Fibroblast of the aortic adventitia (primary cell): ENCODE measurements around the gene METTL17. TPM values are rescaled to one million over a fixed set of nuclear protein-coding genes. Genes with fewer than 3 reads are reported as not detected.
A peak's percentile ranks its signal among the peaks of the same experiment; 100 is the strongest.
"Not testable (repeated sequence)": the region's sequence is repeated elsewhere in the genome, so short reads cannot be mapped to it uniquely, and the experiment has no call there.

ENCODE experiments used
- DNase-seq: peaks from one replicate; pipeline ENCODE4 v3.0.0-alpha.2; 2010; ENCODE audit warnings: low read depth
- H3K4me3 ChIP-seq: 2 replicates; pipeline ENCODE4 v1.5.1; 2011; ENCODE audit warnings: low read depth, mild to moderate bottlenecking, control low read depth, low read length, moderate library complexity
- CTCF ChIP-seq: IDR thresholded peaks from 2 replicates; pipeline ENCODE4 v1.5.1; 2011; ENCODE audit warnings: mild to moderate bottlenecking, low read length, control low read depth, inconsistent platforms; ENCODE audit not compliant: insufficient read depth
- total RNA-seq: library from RNA; depleted of rRNA; stranded (reverse); fragments of >200 nt; gene quantifications from 2 replicates; pipeline ENCODE4 v1.2.3, GENCODE V29; 2012; ENCODE audit warnings: low replicate concordance

Gene METTL17
- total RNA-seq, 1 donor: 44.2 TPM

DNA sequence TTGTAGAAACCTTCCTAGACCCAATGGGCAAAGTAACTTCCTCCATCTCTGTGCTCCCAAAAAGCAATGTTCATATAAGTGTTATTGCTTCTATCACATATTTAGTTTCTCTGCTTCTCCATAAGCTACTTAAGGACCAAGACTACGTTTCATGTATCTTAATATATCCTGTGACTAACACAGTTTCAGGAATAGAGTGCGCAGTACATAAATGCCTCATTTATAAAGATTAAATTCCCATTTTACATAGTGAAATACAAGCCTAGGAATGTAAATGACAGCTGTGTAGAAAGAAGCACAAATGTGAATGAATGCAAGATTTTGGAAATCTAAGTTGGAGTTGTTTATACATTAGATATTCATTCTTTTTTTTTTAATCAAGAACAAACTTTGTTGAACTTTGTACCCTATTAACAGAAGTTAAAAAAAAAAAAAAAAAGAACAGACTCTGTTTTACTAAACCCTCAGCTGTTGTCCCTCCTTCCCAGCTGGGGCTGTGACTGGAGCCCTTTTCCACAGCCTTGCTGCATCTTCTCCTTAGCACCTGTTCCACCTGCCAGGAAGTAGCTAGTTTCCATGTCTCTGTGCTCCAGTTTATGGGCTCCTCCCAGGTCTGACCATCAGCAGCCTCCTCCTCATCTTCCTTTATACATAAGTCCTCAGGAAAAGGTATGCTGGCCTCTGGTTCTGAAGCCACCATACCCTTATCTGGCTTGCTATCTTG, 7.0 kb upstream of the METTL17 start:
- no peak for DNase-seq

DNA sequence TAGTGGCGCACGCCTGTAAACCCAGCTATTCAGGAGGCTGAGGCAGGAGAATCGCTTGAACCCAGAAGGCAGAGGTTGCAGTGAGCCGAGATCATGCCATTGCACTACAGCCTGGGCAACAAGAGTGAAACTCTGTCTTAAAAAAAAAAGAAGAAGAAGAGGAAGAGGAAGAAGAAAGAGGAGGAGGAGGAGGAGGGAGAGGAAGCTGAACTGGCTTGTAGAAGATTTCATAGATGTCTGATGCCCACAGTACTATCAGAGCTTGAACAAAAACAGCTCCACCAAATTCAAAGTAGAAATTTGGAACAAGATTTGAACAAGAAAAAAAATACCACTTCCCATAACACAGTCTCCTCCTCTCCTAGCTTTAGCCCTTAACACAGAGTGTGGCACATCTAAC, 4.1 kb upstream of the METTL17 start:
- not testable (repeated sequence) for DNase-seq, H3K4me3 ChIP-seq

More for the DNA sequence above, 7.0 kb upstream of the METTL17 start:
- no peak overlapping the region for H3K4me3 ChIP-seq
- no peak for TF ChIP-seq CTCF

GRCh38 chr14:20986811-20987210, 3.0 kb upstream of the METTL17 start:
- H3K4me3 ChIP-seq: no peak overlapping the region
- peak; percentile 96 for DNase-seq
- no peak for TF ChIP-seq CTCF

DNA sequence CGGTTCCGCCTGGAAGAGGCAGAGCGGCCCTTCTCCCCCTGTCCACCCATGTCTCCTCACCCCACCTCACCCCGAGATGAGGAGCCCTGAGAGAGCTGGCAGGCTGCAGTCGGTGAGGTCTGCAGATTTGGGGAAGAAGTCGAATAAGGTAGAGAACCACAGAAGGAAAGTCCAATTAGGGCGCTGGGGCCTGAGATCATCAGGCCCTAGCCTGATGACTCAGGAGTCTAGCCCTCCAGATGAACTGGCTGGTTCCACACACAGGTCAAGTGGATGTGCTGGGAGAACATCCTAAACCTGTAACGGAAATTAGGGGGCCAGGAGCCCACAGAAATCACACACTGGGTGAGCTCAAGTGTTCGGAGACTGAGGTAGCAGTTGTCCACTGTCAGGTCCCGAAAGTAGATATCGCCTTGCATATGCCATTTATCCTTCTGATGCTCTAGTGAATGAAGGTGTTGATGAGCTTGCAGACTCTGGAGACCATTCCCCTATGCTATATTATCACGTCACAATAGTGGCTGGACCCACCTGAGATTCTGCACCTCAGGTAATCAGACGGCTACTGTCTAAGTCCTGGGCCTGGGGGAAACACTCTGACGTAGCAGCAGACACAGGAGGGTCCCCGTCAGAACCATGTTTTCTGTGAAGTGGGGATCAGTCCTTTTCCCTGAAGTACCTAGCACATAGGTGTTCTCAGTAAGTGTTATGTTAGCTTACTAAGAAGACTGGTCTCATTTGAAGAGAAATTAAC, 886 bp upstream of the METTL17 start:
- DNase-seq: no peak
- peak overlapping the region; percentile 45 for H3K4me3 ChIP-seq
- TF ChIP-seq CTCF: no peak

GRCh38 chr14:20989471-20989786, 351 bp upstream of the METTL17 start:
- H3K4me3 ChIP-seq: peak overlapping the region; percentile 45
- no peak for TF ChIP-seq CTCF
- no peak for DNase-seq

DNA sequence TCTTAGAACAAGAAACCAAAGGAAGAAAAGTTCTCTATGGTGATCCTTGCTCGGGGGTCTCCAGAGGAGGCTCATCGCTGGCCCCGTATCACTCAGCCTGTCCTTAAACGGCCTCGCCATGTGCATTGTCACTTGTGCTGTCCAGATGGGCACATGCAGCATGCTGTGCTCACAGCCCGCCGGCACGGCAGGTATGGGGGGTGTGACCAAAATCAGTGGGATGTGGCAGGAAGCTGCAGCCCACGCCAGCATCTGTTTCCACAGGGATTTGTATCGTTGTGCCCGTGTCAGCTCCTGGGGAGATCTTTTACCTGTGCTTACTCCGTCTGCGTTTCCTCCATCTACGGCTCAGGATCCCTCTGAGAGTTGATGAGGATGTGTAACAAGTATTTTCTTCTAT, 6.7 kb downstream of the METTL17 start:
- H3K4me3 ChIP-seq: no peak overlapping the region
- no peak for TF ChIP-seq CTCF
- DNase-seq: no peak

- DNase-seq: no peak
- no peak for TF ChIP-seq CTCF
- no peak overlapping the region for H3K4me3 ChIP-seq
Measured at GRCh38 chr14:20997115-20997514, 7.3 kb downstream of the METTL17 start.
